Peyer's patch (tissue), 4 donors: Measurements from ENCODE around the gene VSTM5. TPM values are rescaled to one million over a fixed set of nuclear protein-coding genes. Genes with fewer than 3 reads are reported as not detected.

ENCODE experiments used
- DNase-seq, 3 donors: peaks; one replicate each; pipeline ENCODE4 v3.0.0-alpha.2; 2017 to 2019
- H3K27ac ChIP-seq, 4 donors: fragments of 200-600 bp; sonication (generic); one replicate each; pipeline ENCODE4 v1.5.1; 2016 to 2019
- H3K27me3 ChIP-seq, 2 donors: fragments of 200-600 bp; sonication (generic); one replicate each; pipeline ENCODE4 v1.5.1; 2019
- H3K36me3 ChIP-seq, 3 donors: fragments of 200-600 bp; sonication (generic); one replicate each; pipeline ENCODE4 v1.5.1; 2016 to 2019
- H3K4me1 ChIP-seq, 4 donors: fragments of 200-600 bp; sonication (generic); one replicate each; pipeline ENCODE4 v1.5.1; 2016 to 2019
- H3K4me3 ChIP-seq, 4 donors: fragments of 200-600 bp; sonication (generic); 1 replicate in 3 of 4; 2 replicates in 1 of 4; pipeline ENCODE4 v1.5.1; 2016 to 2019; ENCODE audit warnings: mild to moderate bottlenecking in 1 of 4
- H3K9me3 ChIP-seq, 4 donors: fragments of 200-600 bp; sonication (generic); one replicate each; pipeline ENCODE4 v1.5.1; 2016 to 2019; ENCODE audit warnings: mild to moderate bottlenecking in 1 of 4
- POLR2A ChIP-seq, 2 donors: fragments of 450-650 bp; IDR thresholded peaks; one replicate each; pipeline ENCODE4 v1.5.1; 2017; ENCODE audit warnings: antibody characterized with exemption in 2 of 2, mild to moderate bottlenecking in 2 of 2, moderate library complexity in 2 of 2
- total RNA-seq, 4 donors: library from RNA; depleted of rRNA; stranded (reverse); fragments of >200 nt; gene quantifications; one replicate each; pipeline ENCODE4 v1.1.0, GENCODE V29; 2016
- TF ChIP-seq, protein P1 (sequence below), 6 experiments: fragments of 450-650 bp in 4 of 6; fragments of 200-600 bp in 2 of 6; sonication (generic) in 1 of 6; IDR thresholded peaks; one replicate each; pipeline ENCODE4 v1.5.1; 2017 to 2019; ENCODE audit warnings: antibody characterized with exemption in 6 of 6, mild to moderate bottlenecking in 3 of 6, moderate library complexity in 1 of 6

VSTM5 gene
- total RNA-seq, 4 donors from 2014 or later, result 1.1 to 2.2 (median 1.5) TPM

DNA sequence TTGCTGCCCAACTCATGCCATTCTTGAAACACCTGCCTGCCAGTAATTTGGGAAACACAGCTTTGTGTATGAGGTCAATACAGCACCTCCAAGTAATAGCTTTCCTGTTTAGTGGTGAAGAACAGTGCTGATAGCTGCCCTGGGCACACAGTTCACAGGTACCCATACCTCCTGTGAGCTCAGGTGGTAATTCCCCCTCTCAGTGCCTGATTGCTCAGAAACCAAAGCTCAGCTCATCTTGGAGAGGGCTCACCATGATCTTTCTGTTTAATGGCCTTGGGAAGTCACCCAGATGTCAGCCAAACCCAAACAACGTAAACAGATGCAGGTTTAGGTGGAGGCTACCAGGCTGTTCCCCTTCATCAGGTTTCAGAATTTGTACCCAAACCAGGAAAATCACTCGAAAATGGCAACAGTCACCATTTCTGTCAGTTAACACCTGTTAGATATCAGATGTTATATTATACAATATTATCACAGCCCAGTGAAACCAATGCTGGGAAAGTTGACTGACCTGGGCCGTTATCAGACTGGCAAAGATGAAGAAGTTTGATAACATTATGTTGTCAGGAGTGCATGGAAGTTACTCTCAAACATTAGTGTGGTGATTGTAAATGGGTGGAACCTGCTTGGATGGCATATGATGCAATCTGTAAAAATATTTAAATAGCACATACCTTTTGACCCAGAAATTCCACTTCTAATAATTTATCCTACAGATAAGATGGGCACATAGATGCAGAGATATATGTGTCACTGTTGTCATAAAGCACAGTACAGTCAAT is 18.9 kb downstream of the VSTM5 start:
- H3K4me3 ChIP-seq, result no peak overlapping the region
- peak overlapping the region in 2 of 4 donors; percentile 6 to 71 for H3K27ac ChIP-seq
- H3K27me3 ChIP-seq, result no peaks in the 10 kb centered on the region
- H3K9me3 ChIP-seq, result no peaks in the 10 kb centered on the region
- DNase-seq, result peak in 1 of 3 donors; percentile 57
- peaks cover 0 to 5% (median 0%) of the 10 kb centered on the region in 4 donors for H3K4me1 ChIP-seq
- H3K36me3 ChIP-seq, result no peaks in the 10 kb centered on the region
- TF ChIP-seq, protein P1, sequence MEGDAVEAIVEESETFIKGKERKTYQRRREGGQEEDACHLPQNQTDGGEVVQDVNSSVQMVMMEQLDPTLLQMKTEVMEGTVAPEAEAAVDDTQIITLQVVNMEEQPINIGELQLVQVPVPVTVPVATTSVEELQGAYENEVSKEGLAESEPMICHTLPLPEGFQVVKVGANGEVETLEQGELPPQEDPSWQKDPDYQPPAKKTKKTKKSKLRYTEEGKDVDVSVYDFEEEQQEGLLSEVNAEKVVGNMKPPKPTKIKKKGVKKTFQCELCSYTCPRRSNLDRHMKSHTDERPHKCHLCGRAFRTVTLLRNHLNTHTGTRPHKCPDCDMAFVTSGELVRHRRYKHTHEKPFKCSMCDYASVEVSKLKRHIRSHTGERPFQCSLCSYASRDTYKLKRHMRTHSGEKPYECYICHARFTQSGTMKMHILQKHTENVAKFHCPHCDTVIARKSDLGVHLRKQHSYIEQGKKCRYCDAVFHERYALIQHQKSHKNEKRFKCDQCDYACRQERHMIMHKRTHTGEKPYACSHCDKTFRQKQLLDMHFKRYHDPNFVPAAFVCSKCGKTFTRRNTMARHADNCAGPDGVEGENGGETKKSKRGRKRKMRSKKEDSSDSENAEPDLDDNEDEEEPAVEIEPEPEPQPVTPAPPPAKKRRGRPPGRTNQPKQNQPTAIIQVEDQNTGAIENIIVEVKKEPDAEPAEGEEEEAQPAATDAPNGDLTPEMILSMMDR (IDR thresholded peaks at IDR 0.05), result no peak
- no peak for TF ChIP-seq POLR2A (IDR thresholded peaks at IDR 0.05)

- no peaks in the 10 kb centered on the region for H3K27me3 ChIP-seq
- H3K9me3 ChIP-seq, result no peaks in the 10 kb centered on the region
- H3K27ac ChIP-seq, result no peak overlapping the region
- H3K4me1 ChIP-seq, result peaks cover 0 to 5% (median 0%) of the 10 kb centered on the region in 4 donors
- no peak for DNase-seq
- TF ChIP-seq, protein P1 (IDR thresholded peaks at IDR 0.05), result no peak
- TF ChIP-seq POLR2A (IDR thresholded peaks at IDR 0.05), result no peak
- no peaks in the 10 kb centered on the region for H3K36me3 ChIP-seq
- no peak overlapping the region for H3K4me3 ChIP-seq
Measured at GRCh38 chr11:93829598-93829997, 20.8 kb downstream of the VSTM5 start.

GRCh38 chr11:93827363-93827762 is 23.1 kb downstream of the VSTM5 start:
- DNase-seq, result no peak
- H3K36me3 ChIP-seq, result no peaks in the 10 kb centered on the region
- TF ChIP-seq, protein P1 (IDR thresholded peaks at IDR 0.05), result no peak
- TF ChIP-seq POLR2A (IDR thresholded peaks at IDR 0.05), result no peak

GRCh38 chr11:93823210-93823609 is 27.2 kb downstream of the VSTM5 start:
- H3K4me1 ChIP-seq, result peaks cover 0 to 8% (median 0%) of the 10 kb centered on the region in 4 donors
- H3K9me3 ChIP-seq, result no peaks in the 10 kb centered on the region
- no peak for DNase-seq
- TF ChIP-seq, protein P1 (IDR thresholded peaks at IDR 0.05), result no peak
- no peak for TF ChIP-seq POLR2A (IDR thresholded peaks at IDR 0.05)
- H3K4me3 ChIP-seq, result no peak overlapping the region
- H3K27me3 ChIP-seq, result no peaks in the 10 kb centered on the region
- H3K27ac ChIP-seq, result no peak overlapping the region
- H3K36me3 ChIP-seq, result no peaks in the 10 kb centered on the region

More at GRCh38 chr11:93827363-93827762, 23.1 kb downstream of the VSTM5 start:
- peaks cover 0 to 5% (median 0%) of the 10 kb centered on the region in 4 donors for H3K4me1 ChIP-seq
- no peak overlapping the region for H3K27ac ChIP-seq
- no peaks in the 10 kb centered on the region for H3K9me3 ChIP-seq
- H3K27me3 ChIP-seq, result no peaks in the 10 kb centered on the region
- no peak overlapping the region for H3K4me3 ChIP-seq

GRCh38 chr11:93822359-93822758 is 28.1 kb downstream of the VSTM5 start:
- DNase-seq, result no peak
- Histone ChIP-seq H3K27me3 (no peaks in the 10 kb centered on the region), H3K9me3 (no peaks in the 10 kb centered on the region), H3K27ac (peak overlapping the region in 1 of 4 donors; percentile 49), H3K36me3 (no peaks in the 10 kb centered on the region), H3K4me3 (no peak overlapping the region), H3K4me1 (peaks cover 0 to 8% (median 0%) of the 10 kb centered on the region in 4 donors)
- no peak for TF ChIP-seq POLR2A (IDR thresholded peaks at IDR 0.05)
- TF ChIP-seq, protein P1 (IDR thresholded peaks at IDR 0.05), result no peak
